K562 (cell line): ENCODE data around the gene WFIKKN2. TPM values are rescaled to one million over a fixed set of nuclear protein-coding genes. Genes with fewer than 3 reads are reported as not detected.
A peak's percentile ranks its signal among the peaks of the same experiment; 100 is the strongest.

Experiments used
- ARID4B ChIP-seq: sonication (generic); formaldehyde crosslinking; IDR thresholded peaks from 2 replicates; pipeline ENCODE4 v1.8.0; 2022; ENCODE audit warnings: mild to moderate bottlenecking, missing genetic modification reagents
- BMI1 ChIP-seq: fragments of 150-350 bp; IDR thresholded peaks from 2 replicates; pipeline ENCODE4 v1.6.1; 2014; ENCODE audit warnings: low read length
- FOXP1 ChIP-seq: sonication (generic); formaldehyde crosslinking; IDR thresholded peaks from 2 replicates; pipeline ENCODE4 v1.8.0; 2022; ENCODE audit warnings: mild to moderate bottlenecking, missing genetic modification reagents
- HMG20A ChIP-seq: fragments of 450-650 bp; formaldehyde crosslinking; conservative IDR thresholded peaks from 2 replicates; pipeline ENCODE4 v1.4.0; 2020; ENCODE audit warnings: mild to moderate bottlenecking, mixed read lengths
- PRDM10 ChIP-seq: fragments of 450-650 bp; IDR thresholded peaks from 2 replicates; pipeline ENCODE4 v1.6.1; 2018; ENCODE audit not compliant: partially characterized antibody
- RB1 ChIP-seq: fragments of 450-650 bp; IDR thresholded peaks from 2 replicates; pipeline ENCODE4 v1.6.1; 2017; ENCODE audit warnings: low read depth, mild to moderate bottlenecking
- polyA plus RNA-seq, 8 experiments: library from polyadenylated mRNA; depleted of rRNA in 4 of 8; stranded (reverse) in 5 of 8; unstranded in 3 of 8; fragments of >200 nt; fragmentation: Nextera tagmentation in 2 of 8; fragmentation: Illumina TruSeq in 1 of 8; extraction: Ambion mirVana in 2 of 8; extraction: Trizol in 1 of 8; gene quantifications; 2 replicates each; pipeline versions ENCODE4 v1.2.1 to v1.2.3, GENCODE V29; 2011 to 2014; ENCODE audit warnings: inconsistent platforms in 1 of 8, missing spikeins in 1 of 8
- total RNA-seq, 7 experiments: library from RNA; depleted of rRNA in 6 of 7; stranded (reverse); fragments of >200 nt in 6 of 7; fragmentation: Illumina TruSeq in 2 of 7; extraction: Trizol in 2 of 7; gene quantifications; 2 replicates each; pipeline versions ENCODE4 v1.2.1 to v1.2.3, GENCODE V29; 2011 to 2021; ENCODE audit warnings: low replicate concordance in 1 of 7
- TF ChIP-seq, protein P1 (sequence below): fragments of 150-350 bp; conservative IDR thresholded peaks from 2 replicates; pipeline ENCODE4 v1.6.1; 2014; ENCODE audit warnings: low read length

The WFIKKN2 gene
- total and polyA plus RNA-seq, 9 of the 15 experiments (the other 6 are each of a cell fraction or from before 2014, with no cell fraction given): 0.07 TPM; not detected in 8

DNA sequence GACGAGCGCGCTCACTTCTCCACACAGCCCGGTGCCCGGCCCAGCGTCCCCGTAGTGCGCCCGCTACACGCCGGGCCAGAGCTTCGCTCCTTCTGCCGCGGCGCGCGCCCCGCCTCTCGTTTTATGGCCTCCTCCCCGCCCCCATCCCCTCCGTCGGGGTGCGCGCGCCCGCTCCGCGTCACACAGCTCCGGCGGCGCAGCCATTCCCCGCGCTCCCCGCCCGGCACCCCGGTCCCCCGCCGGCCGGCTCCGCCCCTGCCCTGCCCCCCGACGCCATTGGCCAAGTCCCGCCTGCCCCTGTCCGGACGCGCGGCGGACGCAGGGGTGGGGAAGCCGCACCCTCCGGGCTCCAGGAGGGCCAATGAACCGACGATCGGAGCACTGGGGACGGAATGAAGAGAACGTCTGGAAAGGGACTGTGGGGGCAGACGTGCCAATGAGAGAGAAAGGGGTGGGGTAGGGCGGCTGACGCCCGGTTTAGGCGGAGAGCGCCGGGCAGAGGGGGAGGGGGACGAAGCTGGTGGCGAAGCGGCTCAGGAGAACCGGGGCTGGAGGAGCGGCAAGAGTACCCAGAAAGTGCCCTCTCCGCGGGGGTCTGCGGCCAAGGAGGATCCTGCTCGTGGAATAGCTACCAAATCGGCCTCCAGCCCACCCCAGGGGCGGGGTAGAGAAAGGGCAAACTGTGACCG is 31.0 kb downstream of the WFIKKN2 start, which contains the start of gene TOB1 (continued):
- TF ChIP-seq, protein P1, sequence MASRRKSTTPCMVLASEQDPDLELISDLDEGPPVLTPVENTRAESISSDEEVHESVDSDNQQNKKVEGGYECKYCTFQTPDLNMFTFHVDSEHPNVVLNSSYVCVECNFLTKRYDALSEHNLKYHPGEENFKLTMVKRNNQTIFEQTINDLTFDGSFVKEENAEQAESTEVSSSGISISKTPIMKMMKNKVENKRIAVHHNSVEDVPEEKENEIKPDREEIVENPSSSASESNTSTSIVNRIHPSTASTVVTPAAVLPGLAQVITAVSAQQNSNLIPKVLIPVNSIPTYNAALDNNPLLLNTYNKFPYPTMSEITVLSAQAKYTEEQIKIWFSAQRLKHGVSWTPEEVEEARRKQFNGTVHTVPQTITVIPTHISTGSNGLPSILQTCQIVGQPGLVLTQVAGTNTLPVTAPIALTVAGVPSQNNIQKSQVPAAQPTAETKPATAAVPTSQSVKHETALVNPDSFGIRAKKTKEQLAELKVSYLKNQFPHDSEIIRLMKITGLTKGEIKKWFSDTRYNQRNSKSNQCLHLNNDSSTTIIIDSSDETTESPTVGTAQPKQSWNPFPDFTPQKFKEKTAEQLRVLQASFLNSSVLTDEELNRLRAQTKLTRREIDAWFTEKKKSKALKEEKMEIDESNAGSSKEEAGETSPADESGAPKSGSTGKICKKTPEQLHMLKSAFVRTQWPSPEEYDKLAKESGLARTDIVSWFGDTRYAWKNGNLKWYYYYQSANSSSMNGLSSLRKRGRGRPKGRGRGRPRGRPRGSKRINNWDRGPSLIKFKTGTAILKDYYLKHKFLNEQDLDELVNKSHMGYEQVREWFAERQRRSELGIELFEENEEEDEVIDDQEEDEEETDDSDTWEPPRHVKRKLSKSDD: 0 out of 2 replicates have a peak, but pooled peaks have one; percentile 26
- TF ChIP-seq FOXP1 (CRISPR knock-in tag) (peak; percentile 73; the same call in 1 of the 2 replicates), ARID4B (CRISPR knock-in tag) (peak; percentile 43), PRDM10 (peak; percentile 39), RB1 (peak; percentile 96), BMI1 (no peak), HMG20A (no peak)
